IMR-90 (cell line): ENCODE results near the gene NGEF. TPM values are rescaled to one million over a fixed set of nuclear protein-coding genes. Genes with fewer than 3 reads are reported as not detected.

Source experiments
- ATAC-seq: fragments of 200-7000 bp; cut with Tn5 transposase; 2 replicates; pipeline ENCODE4 v1.9.1; 2020; ENCODE audit warnings: low read depth, mild to moderate bottlenecking, moderate library complexity
- BruUV-seq: library from RNA; stranded (reverse); fragments of 400-500 nt; replicated peaks from 2 replicates; lab custom pipeline; 2021; lab: Mats Ljungman, UMichigan
- CTCF ChIA-PET: fragments of 300-600 bp; formaldehyde crosslinking; extraction: SDS; loops from one replicate; lab custom pipeline; 2021; ENCODE audit warnings: antibody characterized with exemption; lab: Yijun Ruan, JAX
- POLR2A ChIA-PET: fragments of 300-600 bp; sonication (Branson Sonifier 250); formaldehyde crosslinking; loops from one replicate; lab custom pipeline; 2022; ENCODE audit warnings: antibody characterized with exemption; ENCODE audit not compliant: unreplicated experiment; lab: Charles Lee
- DNase-seq: peaks from one replicate; pipeline ENCODE4 v3.0.0; 2013
- H2AFZ ChIP-seq: replicated peaks from 2 replicates; pipeline ENCODE3; 2013; ENCODE audit warnings: low read length, mild to moderate bottlenecking; ENCODE audit not compliant: poor library complexity
- H2AK5ac ChIP-seq: 2 replicates; pipeline ENCODE4 v1.6.1; 2013; ENCODE audit warnings: low read depth, low read length, inconsistent platforms
- H2AK9ac ChIP-seq: replicated peaks from 2 replicates; pipeline ENCODE3; 2013; ENCODE audit warnings: mild to moderate bottlenecking, low read depth, low read length, moderate library complexity; ENCODE audit not compliant: poor library complexity
- H2BK120ac ChIP-seq: 2 replicates; pipeline ENCODE4 v1.6.1; 2013; ENCODE audit warnings: low read depth, low read length, inconsistent platforms
- H2BK15ac ChIP-seq: 3 replicates; pipeline ENCODE4 v1.6.1; 2013; ENCODE audit warnings: low read depth, low read length, inconsistent platforms
- H2BK20ac ChIP-seq: 2 replicates; pipeline ENCODE4 v1.6.1; 2013; ENCODE audit warnings: low read depth, mild to moderate bottlenecking, inconsistent platforms, low read length, moderate library complexity
- H2BK5ac ChIP-seq: 2 replicates; pipeline ENCODE4 v1.6.1; 2013; ENCODE audit warnings: mild to moderate bottlenecking, low read depth, low read length, inconsistent platforms; ENCODE audit not compliant: poor library complexity, severe bottlenecking
- H3K14ac ChIP-seq: replicated peaks from 2 replicates; pipeline ENCODE4 v1.6.1; 2013; ENCODE audit warnings: low read depth, low read length, inconsistent platforms
- H3K18ac ChIP-seq: 2 replicates; pipeline ENCODE4 v1.6.1; 2013; ENCODE audit warnings: low read depth, low read length, control low read depth
- H3K23ac ChIP-seq: 2 replicates; pipeline ENCODE4 v1.6.1; 2013; ENCODE audit warnings: low read depth, low read length, inconsistent platforms
- H3K27ac ChIP-seq: 2 replicates; pipeline ENCODE4 v1.5.1; 2013; ENCODE audit warnings: mild to moderate bottlenecking, control low read depth, low read length; ENCODE audit not compliant: insufficient read depth
- H3K27me3 ChIP-seq: 2 replicates; pipeline ENCODE4 v1.6.1; 2013; ENCODE audit warnings: low read length; ENCODE audit not compliant: control insufficient read depth, insufficient read depth
- H3K36me3 ChIP-seq: 2 replicates; pipeline ENCODE4 v1.6.1; 2013; ENCODE audit warnings: low read length, mixed read lengths; ENCODE audit not compliant: control insufficient read depth, insufficient read depth
- H3K4ac ChIP-seq: 2 replicates; pipeline ENCODE4 v1.6.1; 2013; ENCODE audit warnings: low read depth, low read length, inconsistent platforms
- H3K4me1 ChIP-seq: 2 replicates; pipeline ENCODE4 v1.6.1; 2013; ENCODE audit warnings: low read length, mixed read lengths; ENCODE audit not compliant: control insufficient read depth, insufficient read depth
- H3K4me2 ChIP-seq: 2 replicates; pipeline ENCODE4 v1.6.1; 2013; ENCODE audit warnings: low read depth, mild to moderate bottlenecking, control low read depth, low read length, moderate library complexity
- H3K4me3 ChIP-seq: 2 replicates; pipeline ENCODE4 v1.5.1; 2013; ENCODE audit warnings: low read depth, mild to moderate bottlenecking, control low read depth, low read length, moderate library complexity; ENCODE audit not compliant: insufficient read depth
- H3K56ac ChIP-seq: 2 replicates; pipeline ENCODE4 v1.6.1; 2013; ENCODE audit warnings: low read length, inconsistent platforms; ENCODE audit not compliant: insufficient read depth; ENCODE audit errors: extremely low read depth
- H3K79me1 ChIP-seq, 2 experiments: 2 replicates each; pipeline ENCODE4 v1.6.1; 2013; ENCODE audit warnings: low read length in 2 of 2, inconsistent platforms in 1 of 2, low read depth in 1 of 2
- H3K9ac ChIP-seq: 2 replicates; pipeline ENCODE4 v1.6.1; 2013; ENCODE audit warnings: low read depth, low read length, control low read depth
- H3K9me1 ChIP-seq: 2 replicates; pipeline ENCODE4 v1.6.1; 2013; ENCODE audit warnings: low read length, inconsistent platforms; ENCODE audit not compliant: insufficient read depth
- H3K9me3 ChIP-seq: 2 replicates; pipeline ENCODE4 v1.6.1; 2013; ENCODE audit warnings: low read length; ENCODE audit not compliant: control insufficient read depth, insufficient read depth
- H4K20me1 ChIP-seq: 2 replicates; pipeline ENCODE4 v1.6.1; 2013; ENCODE audit warnings: low read length, inconsistent platforms; ENCODE audit not compliant: insufficient read depth
- H4K5ac ChIP-seq: 2 replicates; pipeline ENCODE4 v1.6.1; 2013; ENCODE audit warnings: mild to moderate bottlenecking, low read depth, low read length, control low read depth
- H4K8ac ChIP-seq, 2 experiments: 2 replicates each; pipeline ENCODE4 v1.6.1; 2013; ENCODE audit warnings: low read depth in 2 of 2, low read length in 2 of 2, control low read depth in 1 of 2, inconsistent platforms in 1 of 2
- H4K91ac ChIP-seq: 2 replicates; pipeline ENCODE4 v1.6.1; 2013; ENCODE audit warnings: low read depth, low read length, inconsistent platforms; ENCODE audit not compliant: insufficient read depth
- BHLHE40 ChIP-seq: fragments of 150-350 bp; IDR thresholded peaks from 2 replicates; pipeline ENCODE4 v1.6.1; 2016; ENCODE audit warnings: mild to moderate bottlenecking, low read depth, low read length
- CEBPB ChIP-seq: IDR thresholded peaks from 2 replicates; pipeline ENCODE4 v1.6.1; 2012; ENCODE audit warnings: low read depth, low read length, improper control_type of control experiment
- CHD1 ChIP-seq: IDR thresholded peaks from 2 replicates; pipeline ENCODE4 v1.6.1; 2012; ENCODE audit warnings: low read depth, low read length, improper control_type of control experiment
- FOS ChIP-seq: fragments of 150-350 bp; IDR thresholded peaks from 2 replicates; pipeline ENCODE4 v1.6.1; 2016; ENCODE audit warnings: low read depth, low read length
- MAFK ChIP-seq: IDR thresholded peaks from 2 replicates; pipeline ENCODE4 v1.6.1; 2012; ENCODE audit warnings: low read depth, low read length, improper control_type of control experiment
- MAZ ChIP-seq: IDR thresholded peaks from 2 replicates; pipeline ENCODE4 v1.6.1; 2012; ENCODE audit warnings: low read depth, mild to moderate bottlenecking, low read length, improper control_type of control experiment, moderate library complexity, borderline replicate concordance
- MXI1 ChIP-seq: IDR thresholded peaks from 2 replicates; pipeline ENCODE4 v1.6.1; 2012; ENCODE audit warnings: low read depth, mild to moderate bottlenecking, low read length, moderate library complexity, borderline replicate concordance
- NFE2L2 ChIP-seq: fragments of 150-350 bp; IDR thresholded peaks from 2 replicates; pipeline ENCODE4 v1.6.1; 2016; ENCODE audit warnings: low read depth, mild to moderate bottlenecking, low read length
- POLR2A ChIP-seq: IDR thresholded peaks from 2 replicates; pipeline ENCODE4 v1.6.1; 2012; ENCODE audit warnings: mild to moderate bottlenecking, low read depth, low read length
- RAD21 ChIP-seq: IDR thresholded peaks from 2 replicates; pipeline ENCODE4 v1.6.1; 2012; ENCODE audit warnings: low read length, improper control_type of control experiment
- RCOR1 ChIP-seq: IDR thresholded peaks from 2 replicates; pipeline ENCODE4 v1.6.1; 2012; ENCODE audit warnings: mild to moderate bottlenecking, low read length, improper control_type of control experiment; ENCODE audit not compliant: insufficient replicate concordance
- RFX5 ChIP-seq: IDR thresholded peaks from 2 replicates; pipeline ENCODE4 v1.8.0; 2012; ENCODE audit warnings: low read depth, mild to moderate bottlenecking, low read length, moderate library complexity
- SMC3 ChIP-seq: fragments of 150-350 bp; IDR thresholded peaks from 2 replicates; pipeline ENCODE4 v1.6.1; 2016; ENCODE audit warnings: low read depth, mild to moderate bottlenecking, antibody characterized with exemption, low read length, moderate library complexity
- WGBS, 2 experiments: methylation state at CpG; one replicate each; pipeline versions ENCODE4 v1.1.5 to v1.1.7; 2013; ENCODE audit warnings: missing lambda C conversion rate in 2 of 2; ENCODE audit not compliant: insufficient read length in 1 of 2; ENCODE audit errors: extremely low coverage in 2 of 2; 5-methylcytosine and 5-hydroxymethylcytosine counted together
- dilution Hi-C: fragments of 300-500 bp; cut with HindIII; formaldehyde crosslinking; loops from one replicate; pipeline ENCODE4 v1.14.3; 2018; ENCODE audit warnings: low sequenced_read_pairs; ENCODE audit not compliant: unreplicated experiment
- in situ Hi-C: fragments of 300-500 bp; cut with MboI; formaldehyde crosslinking; loops from 3 replicates; pipeline ENCODE4 v1.14.3; 2019; ENCODE audit warnings: low sequenced_read_pairs, inconsistent platforms, mixed read lengths
- intact Hi-C: fragments of 100-400 bp; cut with micrococcal nuclease; formaldehyde crosslinking; loops from 2 replicates; pipeline ENCODE4 v1.10.0; 2022
- polyA plus RNA-seq, 3 experiments: library from polyadenylated mRNA; depleted of rRNA; stranded (reverse); fragments of >200 nt; gene quantifications; 2 replicates each; pipeline ENCODE4 v1.2.3, GENCODE V29; 2012; ENCODE audit warnings: low replicate concordance in 1 of 3
- total RNA-seq: library from RNA; depleted of rRNA; stranded (reverse); fragments of >200 nt; gene quantifications from 2 replicates; pipeline ENCODE4 v1.2.3, GENCODE V29; 2012
- TF ChIP-seq, protein P1 (sequence below): conservative IDR thresholded peaks from 2 replicates; pipeline ENCODE4 v1.5.1; 2012; ENCODE audit warnings: mild to moderate bottlenecking, low read depth, low read length, improper control_type of control experiment
- TF ChIP-seq, protein P2 (sequence below): fragments of 150-350 bp; IDR thresholded peaks from 2 replicates; pipeline ENCODE4 v1.6.1; 2017; ENCODE audit warnings: mild to moderate bottlenecking, antibody characterized with exemption, low read length, low read depth

NGEF gene
- total and polyA plus RNA-seq, 2 of the 4 experiments (the other 2 are of a cell fraction) = 1.1 to 1.7 TPM

DNA sequence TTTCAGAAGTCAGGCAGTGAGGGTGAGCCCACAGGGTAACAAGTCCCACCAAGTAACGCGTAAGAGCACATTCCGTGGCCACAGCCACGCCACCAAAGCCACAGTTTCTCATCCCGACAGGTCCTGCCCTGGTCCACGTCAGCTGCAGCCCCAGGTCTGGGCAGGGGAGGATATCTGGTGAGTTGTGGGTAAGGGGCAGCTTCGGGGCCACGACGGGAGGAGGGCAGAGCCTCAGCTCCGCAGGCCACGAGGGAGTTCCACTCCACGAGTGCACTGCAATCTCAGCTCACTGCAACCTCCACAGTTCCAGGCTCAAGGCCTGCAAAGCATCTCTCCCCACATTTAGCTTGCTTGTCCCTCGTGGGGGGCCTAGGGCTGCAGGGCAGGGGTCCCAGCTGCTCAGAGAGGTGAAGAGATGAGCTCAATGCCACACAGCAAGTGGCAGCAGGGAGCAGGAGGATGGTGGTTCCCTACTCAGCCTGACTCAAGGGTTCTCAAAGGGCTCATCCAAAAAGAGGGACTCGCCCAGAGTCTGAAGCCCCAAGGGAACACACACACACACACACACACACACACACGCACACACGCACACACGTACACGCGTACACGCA lies 130.4 kb downstream of the NGEF start:
- DNase-seq = no peak
- ATAC-seq = no peak
- no peak overlapping the region for H2BK5ac ChIP-seq
- H3K4ac ChIP-seq = no peak overlapping the region
- no peak overlapping the region for H3K4me2 ChIP-seq
- no peaks in the 10 kb centered on the region for H3K36me3 ChIP-seq
- H2BK20ac ChIP-seq = no peak overlapping the region
- POLR2A ChIA-PET = no interaction called here
- in situ Hi-C loops = no loop called here
- no peak overlapping the region for H3K23ac ChIP-seq
- H3K9me3 ChIP-seq = no peaks in the 10 kb centered on the region
- H4K91ac ChIP-seq = no peak overlapping the region
- no peak overlapping the region for H3K4me3 ChIP-seq
- no peaks in the 10 kb centered on the region for H3K4me1 ChIP-seq
- H3K79me1 ChIP-seq = no peaks in the 10 kb centered on the region
- H4K8ac ChIP-seq = no peak overlapping the region
- intact Hi-C loops = no loop called here
- H3K14ac ChIP-seq = no peak overlapping the region
- H3K9me1 ChIP-seq = peaks cover 4% of the 10 kb centered on the region; the same call in 1 of the 2 replicates
- no peak overlapping the region for H3K9ac ChIP-seq
- H2BK15ac ChIP-seq = no peak overlapping the region
- no peak overlapping the region for H2AK5ac ChIP-seq
- H3K56ac ChIP-seq = no peak overlapping the region
- TF ChIP-seq RFX5 (no peak), CHD1 (no peak), NFE2L2 (no peak), RAD21 (no peak), CEBPB (no peak), RCOR1 (no peak), MXI1 (no peak), MAZ (no peak), FOS (no peak), BHLHE40 (no peak), MAFK (no peak), SMC3 (no peak), POLR2A (no peak)
- TF ChIP-seq, protein P1, sequence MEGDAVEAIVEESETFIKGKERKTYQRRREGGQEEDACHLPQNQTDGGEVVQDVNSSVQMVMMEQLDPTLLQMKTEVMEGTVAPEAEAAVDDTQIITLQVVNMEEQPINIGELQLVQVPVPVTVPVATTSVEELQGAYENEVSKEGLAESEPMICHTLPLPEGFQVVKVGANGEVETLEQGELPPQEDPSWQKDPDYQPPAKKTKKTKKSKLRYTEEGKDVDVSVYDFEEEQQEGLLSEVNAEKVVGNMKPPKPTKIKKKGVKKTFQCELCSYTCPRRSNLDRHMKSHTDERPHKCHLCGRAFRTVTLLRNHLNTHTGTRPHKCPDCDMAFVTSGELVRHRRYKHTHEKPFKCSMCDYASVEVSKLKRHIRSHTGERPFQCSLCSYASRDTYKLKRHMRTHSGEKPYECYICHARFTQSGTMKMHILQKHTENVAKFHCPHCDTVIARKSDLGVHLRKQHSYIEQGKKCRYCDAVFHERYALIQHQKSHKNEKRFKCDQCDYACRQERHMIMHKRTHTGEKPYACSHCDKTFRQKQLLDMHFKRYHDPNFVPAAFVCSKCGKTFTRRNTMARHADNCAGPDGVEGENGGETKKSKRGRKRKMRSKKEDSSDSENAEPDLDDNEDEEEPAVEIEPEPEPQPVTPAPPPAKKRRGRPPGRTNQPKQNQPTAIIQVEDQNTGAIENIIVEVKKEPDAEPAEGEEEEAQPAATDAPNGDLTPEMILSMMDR = no peak
- TF ChIP-seq, protein P2, sequence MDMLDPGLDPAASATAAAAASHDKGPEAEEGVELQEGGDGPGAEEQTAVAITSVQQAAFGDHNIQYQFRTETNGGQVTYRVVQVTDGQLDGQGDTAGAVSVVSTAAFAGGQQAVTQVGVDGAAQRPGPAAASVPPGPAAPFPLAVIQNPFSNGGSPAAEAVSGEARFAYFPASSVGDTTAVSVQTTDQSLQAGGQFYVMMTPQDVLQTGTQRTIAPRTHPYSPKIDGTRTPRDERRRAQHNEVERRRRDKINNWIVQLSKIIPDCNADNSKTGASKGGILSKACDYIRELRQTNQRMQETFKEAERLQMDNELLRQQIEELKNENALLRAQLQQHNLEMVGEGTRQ = no peak
- H4K5ac ChIP-seq = no peak overlapping the region
- BruUV-seq = no TSS peak
- H4K20me1 ChIP-seq = no peaks in the 10 kb centered on the region; the same call in 1 of the 2 replicates
- H3K27ac ChIP-seq = no peak overlapping the region
- no peak overlapping the region for H2BK120ac ChIP-seq
- H3K27me3 ChIP-seq = peaks cover 6% of the 10 kb centered on the region; the same call in 1 of the 2 replicates
- no peak overlapping the region for H3K18ac ChIP-seq
- dilution Hi-C loops = no loop called here
- H2AFZ ChIP-seq = no peak overlapping the region
- CTCF ChIA-PET = no interaction called here
- 100% methylated on average over 3 of the region's 20 CpGs; no CpG with 5 or more reads in 1 of the 2 experiments for WGBS, 2 experiments
- no peak overlapping the region for H2AK9ac ChIP-seq
